T-helper 22 cell (primary cell): ENCODE results near the gene CSRP1.
A peak's percentile ranks its signal among the peaks of the same experiment; 100 is the strongest.
"Not testable (repeated sequence)": the region's sequence is repeated elsewhere in the genome, so short reads cannot be mapped to it uniquely, and the experiment has no call there.

Experiments
- DNase-seq: peaks from one replicate; pipeline ENCODE4 v3.0.0-alpha.2; 2020; ENCODE audit warnings: low read depth

The CSRP1 gene

DNA sequence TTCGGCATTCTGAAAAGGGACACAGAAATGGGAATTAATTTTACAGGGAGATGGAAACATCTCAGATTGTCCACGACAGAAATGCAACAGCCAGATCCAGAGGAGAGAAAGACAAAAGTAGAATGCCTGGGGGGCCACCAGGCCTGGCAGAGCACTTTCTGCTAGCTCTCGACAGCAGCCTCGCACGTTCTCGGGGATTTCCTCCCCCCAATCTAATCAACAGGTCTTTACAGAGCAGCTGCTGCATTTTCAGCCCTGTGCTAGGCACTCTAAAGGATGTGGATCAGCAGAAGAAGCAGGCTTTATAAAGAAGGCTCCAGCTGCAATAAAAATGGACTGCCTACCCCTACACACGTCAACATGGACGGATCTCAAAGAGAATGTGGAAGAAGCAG, 10.6 kb downstream of the CSRP1 start:
- DNase-seq, result no peak

DNA sequence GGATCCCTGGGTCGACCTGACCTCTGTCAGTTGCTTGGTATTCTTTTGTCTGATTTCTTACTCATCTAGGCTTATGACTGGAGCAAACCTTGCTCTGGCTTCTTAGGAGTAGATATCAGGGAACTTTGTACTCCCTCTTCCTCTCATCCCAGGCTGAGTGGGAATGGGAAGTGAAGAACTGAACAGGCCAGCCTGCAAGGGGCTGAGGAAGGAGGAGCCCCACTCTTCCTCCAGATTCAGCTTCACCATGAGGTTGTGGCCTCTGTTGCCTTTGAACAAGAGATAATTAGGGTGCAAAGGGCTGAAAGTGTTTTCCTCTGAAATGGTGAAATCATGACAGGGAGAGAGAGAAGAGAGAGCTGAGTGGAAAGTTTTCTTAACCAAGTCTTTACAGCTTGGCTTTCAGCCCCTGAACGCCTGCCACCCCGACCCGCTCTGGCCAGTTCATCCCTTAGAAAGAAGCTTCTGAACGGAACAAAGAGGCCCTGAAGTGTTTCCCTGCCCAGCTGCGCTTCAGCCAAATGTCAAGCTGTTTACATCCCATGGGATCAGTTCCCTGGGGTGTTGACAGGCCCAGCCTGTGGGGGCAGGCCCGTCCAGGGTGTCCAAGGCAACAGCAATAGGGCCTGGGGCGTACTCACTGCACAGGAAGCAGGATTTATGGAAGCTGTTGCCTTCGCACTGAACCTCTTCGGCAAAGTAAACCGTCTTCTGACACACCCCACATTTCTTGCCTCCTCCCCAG, 11.2 kb downstream of the CSRP1 start:
- DNase-seq, result no peak

- DNase-seq, result no peak
Observed at GRCh38 chr1:201493757-201494617, 12.9 kb downstream of the CSRP1 start.

- DNase-seq, result not testable (repeated sequence)
Observed at GRCh38 chr1:201493026-201493656, 13.8 kb downstream of the CSRP1 start.

DNA sequence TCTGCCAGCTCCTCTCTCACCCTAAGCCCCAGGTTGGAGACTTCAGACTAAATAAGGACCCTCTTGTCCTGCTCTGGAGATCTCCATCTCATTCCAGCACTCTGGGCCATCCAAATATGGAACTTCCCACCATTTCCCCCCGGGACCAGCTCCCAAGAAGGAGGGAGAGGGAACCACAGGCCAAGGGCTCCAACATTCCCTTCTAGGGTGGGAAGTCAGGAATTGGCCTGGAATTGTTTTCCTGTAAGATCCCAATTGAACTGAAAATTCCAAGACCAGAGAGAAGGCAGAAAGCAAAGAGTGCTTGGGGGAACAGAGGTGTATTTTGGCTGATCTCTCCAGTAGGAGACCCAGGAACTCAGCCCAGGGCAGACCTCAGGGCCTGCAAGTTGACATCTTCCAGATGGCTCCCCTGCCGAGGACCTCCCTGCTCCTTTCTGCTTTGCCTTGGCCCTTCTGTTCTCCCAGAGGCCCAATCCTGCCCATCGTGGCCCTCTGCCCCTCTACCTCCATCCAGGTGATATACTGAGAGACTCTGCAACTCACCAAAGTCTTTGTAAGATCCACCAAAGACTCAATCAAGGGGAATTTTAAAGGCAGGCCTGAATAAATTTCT, 14.9 kb downstream of the CSRP1 start:
- no peak for DNase-seq

GRCh38 chr1:201490708-201491131, 16.2 kb downstream of the CSRP1 start:
- DNase-seq, result no peak

DNA sequence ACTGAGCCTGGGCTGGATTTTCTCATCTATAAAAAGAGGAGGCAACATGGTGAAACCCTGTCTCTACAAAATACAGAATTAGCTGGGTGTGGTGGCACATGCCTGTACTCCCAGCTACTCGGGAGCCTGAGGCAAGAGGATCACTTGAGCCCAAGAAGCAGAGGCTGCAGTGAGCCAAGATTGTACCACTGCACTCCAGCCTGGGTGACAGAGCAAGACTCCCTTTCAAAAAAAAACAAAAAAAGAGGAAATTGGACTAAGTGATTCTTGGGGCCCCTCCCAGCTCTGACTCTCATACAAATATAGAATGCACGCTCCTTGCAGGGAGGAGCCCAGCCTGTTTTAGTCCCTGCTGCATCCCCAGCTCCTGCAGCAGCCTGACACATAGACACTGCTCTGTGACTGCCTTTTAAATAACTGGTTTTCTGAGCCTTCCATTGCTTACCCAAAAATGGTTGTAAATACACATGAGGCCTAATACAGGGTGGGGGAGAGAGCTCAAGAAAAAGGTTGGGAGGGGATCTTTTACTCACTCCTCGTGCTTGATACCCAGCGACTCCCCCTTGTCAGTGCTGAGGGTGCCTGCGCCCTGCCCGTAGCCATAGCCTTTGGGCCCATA, 17.2 kb downstream of the CSRP1 start:
- DNase-seq, result no peak

DNA sequence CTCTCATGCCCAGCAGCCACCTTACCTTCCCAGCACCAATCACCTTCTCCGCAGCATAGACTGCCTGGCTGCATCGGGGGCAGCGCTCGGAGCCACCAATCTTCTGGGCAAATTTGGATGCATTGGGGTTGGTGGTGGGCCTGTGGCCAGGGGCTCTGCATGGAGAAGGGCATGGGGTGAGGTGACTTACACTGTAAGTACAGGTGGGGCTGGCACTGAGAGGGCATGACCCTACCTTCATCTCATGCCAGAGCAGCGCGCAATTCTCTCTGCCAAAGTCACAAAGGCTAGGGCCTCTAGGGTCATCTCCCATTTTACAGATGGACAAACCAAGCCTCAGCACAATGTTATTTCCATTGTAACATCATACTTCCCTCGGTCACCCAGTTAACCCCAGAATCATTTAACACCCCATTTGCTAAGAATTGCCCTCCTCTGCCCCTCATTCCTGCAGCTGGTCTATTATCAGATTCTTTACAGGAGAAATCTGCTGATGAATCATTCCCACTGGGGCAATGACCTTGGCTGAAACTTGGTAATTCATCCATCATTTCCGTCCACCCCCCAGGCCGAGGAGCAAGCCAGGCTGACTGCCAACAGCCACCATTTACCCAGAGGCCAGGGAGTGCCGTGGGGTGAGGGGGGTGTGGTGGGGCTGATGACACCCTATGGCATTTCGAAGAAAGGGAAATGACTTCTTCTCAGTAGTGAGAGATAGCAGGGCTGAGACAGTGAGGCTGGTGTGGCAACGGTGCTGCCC, 17.9 kb downstream of the CSRP1 start:
- no peak for DNase-seq

DNA sequence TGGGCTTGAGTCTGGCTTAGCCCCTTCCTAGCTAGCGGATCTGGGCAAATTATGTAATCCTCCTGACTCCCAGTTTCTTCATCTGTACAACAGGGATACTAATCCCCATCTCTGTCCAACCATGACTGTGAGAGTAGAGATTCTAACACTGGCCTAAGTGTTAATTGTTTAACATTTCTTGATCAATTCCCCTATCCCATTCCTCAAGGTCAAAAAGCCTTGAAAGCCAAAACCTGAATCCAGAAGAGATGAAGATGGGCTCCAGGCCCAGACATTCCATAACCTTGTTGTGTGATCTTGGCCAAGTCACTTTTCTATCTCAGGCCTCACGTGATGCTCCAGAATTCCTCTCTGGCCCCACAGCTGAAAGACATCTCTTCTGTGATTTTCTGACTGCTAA, 19.2 kb downstream of the CSRP1 start:
- DNase-seq, result no peak

- DNase-seq, result no peak
Observed at GRCh38 chr1:201486187-201486586, 20.7 kb downstream of the CSRP1 start.

DNA sequence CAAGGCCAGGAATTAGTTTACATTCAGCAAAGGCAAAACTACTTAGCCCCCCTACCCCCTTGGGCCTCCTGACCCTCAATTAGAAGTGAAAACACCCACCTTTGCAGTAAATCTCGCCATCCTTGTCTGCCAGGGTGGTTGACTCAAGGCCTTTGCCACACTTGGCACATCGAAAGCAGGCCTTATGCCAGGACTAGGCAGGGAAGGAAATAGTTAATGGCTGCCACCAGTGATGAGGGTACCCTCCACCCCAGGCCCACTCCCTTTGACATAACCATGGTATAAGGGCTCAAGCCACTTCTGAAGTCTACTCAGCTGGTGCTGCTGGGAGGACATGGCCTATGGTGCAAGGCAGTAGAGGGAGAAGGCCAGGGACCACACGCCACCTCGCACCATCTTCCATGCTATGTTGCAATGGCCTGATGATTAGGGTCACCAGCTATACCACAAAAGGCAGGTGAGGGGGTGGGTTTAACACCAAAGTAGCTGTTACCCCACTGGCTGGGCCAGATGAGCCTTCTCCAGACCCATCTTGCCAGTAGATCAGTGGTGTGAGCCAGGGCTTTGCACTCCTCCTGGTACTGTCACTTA, 21.6 kb downstream of the CSRP1 start:
- no peak for DNase-seq

- DNase-seq, result no peak
Observed at GRCh38 chr1:201483373-201483949, 23.5 kb downstream of the CSRP1 start.

GRCh38 chr1:201482755-201483154, 24.2 kb downstream of the CSRP1 start:
- DNase-seq, result no peak

- peak; percentile 57 for DNase-seq
Observed at GRCh38 chr1:201481761-201482493, 25.0 kb downstream of the CSRP1 start.

DNA sequence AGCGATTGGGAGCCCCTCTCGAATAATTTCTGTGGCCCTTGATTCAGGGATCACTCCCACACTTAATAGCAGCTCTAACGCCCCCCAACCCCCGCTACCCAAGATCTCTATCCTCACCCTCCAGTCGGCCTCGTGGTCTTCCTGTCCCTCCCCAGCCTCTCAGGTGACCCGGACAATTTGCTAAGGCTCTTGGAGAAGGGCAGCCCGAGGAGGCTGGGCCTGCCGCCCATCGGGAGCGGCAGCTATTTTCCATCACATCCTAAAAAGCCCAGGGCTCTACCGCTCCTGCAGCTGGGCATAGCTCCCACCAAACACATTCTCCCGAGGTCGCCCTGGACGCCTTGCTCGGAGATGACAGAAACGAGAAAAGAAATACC, 25.9 kb downstream of the CSRP1 start:
- DNase-seq, result no peak

DNA sequence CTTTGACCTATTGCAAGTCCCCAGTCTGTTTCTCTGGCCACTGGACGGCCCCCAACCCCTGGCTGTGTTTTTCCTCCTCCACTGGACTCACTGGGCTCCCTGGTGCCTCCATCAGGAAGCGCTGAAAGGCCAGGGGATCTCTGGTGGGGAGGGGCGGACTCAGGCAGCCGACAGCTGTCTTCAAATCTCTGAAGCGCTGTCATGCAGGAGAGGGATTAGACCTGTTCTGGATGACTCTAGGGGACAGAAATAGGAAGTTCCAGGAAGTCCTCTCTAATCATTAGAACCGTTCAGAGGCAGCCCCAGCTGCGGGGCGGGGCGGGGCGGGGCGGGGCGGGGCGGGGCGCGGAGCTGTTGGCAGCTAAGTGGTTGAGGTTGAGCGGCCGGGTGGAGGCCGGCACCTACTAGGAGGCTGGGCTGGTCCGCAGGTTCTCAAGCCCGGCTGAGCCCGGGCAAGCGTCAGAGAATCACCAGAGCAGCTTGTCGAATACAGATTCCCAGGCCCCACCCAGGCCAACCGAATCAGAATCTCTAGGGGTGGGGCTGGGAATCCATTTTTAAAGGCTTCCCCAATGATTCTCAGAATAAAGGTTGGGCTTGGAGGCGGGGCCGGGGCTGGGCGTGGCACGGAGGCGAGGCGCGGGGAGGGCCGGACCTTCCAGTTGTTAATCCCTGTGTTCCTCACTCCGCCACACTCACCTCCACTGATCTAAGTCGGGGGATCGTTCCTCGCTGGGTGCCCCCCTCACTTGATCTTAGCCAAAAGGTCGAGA, 26.5 kb downstream of the CSRP1 start:
- DNase-seq, result peak; percentile 60

DNA sequence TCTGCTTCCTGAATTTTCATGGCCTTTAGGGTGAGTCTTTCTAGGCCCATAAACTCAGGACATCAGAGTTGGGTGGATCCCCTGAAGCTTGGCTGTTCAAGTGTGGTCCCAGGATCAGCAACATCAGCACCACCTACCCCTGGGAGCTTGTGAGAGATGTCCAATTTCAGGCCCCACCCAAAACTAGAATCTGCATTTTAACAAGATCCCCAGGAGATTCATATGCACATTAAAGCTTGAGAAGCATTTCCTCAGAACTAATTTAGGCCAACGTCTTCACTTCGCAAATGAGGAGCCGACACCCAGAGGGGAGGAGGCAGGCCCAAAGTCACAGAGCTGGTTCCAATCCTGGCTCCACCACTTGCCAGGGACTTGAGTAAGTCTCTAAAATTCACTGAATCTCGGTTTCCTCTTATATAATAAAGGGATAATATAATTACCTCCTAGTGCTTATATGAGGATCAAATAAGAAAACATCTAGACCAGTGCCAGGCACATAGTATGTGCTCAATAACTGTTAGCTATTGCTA, 27.7 kb downstream of the CSRP1 start:
- no peak for DNase-seq

DNA sequence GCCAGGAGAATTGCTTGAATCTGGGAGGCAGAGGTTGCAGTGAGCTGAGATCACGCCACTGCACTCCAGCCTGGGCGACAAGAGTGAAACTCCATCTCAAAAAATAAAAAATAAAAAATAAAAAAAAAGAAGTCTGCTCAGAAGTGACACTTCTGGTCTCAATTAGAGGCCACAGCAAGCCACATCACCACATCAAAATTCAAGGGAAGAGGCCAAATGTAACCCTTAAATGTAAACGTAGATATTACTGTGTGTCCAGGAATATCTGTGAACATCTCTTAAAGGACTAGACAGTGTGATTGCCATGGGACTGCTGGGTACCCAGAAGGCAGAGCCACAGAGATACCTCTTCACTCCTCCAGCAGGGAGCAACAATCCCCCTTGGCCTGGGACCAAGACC, 28.3 kb downstream of the CSRP1 start:
- not testable (repeated sequence) for DNase-seq
